GM18858 (cell line): ENCODE measurements around the gene CPD.

Experiments
- ATAC-seq: cut with Tn5 transposase; IDR thresholded peaks from one replicate; pipeline ENCODE4 v1.9.1; 2021; ENCODE audit not compliant: unreplicated experiment

CPD gene

DNA sequence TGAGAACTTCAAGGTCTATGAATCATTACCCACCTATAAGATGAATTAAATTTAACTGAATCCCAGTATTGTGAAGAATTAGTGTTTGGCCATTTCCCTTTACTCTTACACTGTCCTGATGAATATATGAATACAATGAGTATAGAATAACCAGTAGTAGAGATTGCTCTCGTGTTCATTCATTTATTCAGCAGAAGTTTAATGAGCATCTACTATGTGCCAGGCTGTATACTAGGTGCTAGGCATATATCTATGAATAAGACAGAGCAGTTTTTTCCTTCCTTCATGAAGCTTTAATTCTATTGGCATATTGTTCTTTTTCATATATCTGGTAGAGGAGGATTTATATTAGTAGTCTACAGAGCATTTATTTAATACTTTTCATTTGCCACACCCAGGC lies 104.4 kb downstream of the CPD start:
- no peak for ATAC-seq

DNA sequence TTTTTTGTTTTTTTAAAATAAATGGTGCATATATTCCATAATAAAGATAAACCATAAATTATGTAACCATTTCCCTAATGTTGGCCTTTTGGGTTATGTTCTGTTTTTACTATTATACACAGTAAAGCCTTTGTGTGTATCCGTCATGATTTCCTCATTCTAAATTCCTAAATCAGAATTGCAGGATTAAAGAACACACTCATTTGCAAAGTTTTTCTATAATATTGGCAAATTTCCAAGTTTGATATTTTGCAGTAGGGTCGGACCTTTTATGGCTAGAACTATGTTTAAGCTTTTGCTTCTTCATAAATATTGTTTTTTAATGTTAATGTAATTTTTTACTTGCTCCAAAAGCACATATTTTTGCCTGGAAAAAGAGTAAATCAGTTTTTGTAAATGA lies 115.1 kb downstream of the CPD start:
- ATAC-seq: no peak

DNA sequence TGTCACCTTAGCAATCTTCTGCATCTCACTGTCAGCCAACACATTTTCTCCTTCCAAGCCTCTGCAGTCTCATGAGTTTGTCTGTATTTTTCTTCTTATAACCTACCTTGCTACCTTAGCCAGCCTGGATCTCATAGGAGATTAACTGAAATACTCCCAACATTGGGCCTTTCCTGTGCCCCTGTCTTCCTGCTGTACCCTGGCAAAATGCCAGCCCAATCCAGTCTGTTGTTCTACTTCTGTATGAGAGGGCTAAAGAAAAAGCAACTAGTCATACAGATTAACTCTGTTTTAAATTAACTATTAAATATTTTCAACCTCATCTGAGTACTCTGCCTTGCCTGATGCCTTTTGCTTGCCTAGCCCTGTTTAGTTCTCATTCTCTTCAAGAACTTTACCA lies 116.9 kb downstream of the CPD start:
- ATAC-seq: no peak

DNA sequence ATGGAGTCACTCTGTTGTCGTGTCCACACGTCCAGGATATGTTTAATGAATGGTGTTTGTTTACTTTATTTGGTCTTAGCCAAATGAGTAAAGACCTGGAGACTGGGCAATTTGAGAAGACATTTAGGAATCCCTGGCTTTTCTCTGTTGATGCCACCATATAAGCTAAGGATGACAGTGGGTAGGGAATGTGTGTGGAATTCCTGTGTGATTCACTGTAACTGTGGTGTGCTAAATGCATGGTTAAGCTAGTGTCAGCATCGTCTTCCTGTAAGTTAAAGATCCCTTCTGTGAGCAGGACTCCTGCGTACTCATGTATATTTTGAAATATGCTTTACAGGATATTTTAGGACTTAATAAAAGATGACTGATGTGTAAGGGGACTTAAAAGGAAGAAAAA lies 124.8 kb downstream of the CPD start:
- ATAC-seq: no peak

DNA sequence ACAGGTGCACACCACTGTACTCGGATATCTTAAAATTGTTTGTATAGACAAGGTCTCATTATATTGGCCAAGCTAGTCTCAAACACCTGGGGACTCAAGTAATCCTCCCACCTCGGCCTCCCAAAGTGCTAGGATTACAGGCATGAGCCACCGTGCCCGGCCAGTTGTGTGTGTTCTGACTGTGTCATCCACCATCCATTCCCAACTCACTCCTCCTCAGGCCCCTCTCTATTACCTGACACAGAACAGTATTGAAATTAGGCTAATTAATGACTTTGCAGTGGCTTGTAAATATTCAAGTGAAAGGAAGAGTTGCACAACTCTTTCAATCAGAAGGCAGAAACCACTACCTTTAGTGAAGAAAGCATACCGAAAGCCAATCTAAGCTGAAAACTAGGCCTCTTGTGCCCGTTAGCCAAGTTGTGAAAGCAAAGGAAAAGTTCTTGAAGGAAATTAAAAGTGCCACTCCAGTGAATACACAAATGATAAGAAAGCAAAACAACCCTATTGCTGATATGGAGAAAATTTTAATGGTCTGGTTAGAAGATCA lies 127.2 kb downstream of the CPD start:
- no peak for ATAC-seq

DNA sequence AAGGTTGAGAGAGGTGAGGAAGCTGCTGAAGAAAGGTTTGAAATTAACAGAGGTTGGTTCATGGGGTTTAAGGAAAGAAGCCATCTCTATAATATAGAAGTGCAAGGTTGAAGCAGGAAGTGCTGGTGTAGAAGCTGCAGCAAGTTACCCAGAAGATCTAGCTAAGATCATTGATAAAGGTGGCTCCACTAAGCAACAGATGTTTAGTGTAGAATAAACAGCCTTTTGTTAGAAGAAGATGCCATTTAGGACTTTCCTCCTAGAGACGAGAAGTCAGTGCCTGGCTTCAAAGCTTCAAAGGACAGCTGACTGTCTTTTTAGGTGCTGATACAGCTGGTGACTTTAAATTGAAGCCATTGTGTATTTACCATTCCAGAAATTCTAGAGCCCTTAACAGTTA lies 127.8 kb downstream of the CPD start:
- no peak for ATAC-seq

DNA sequence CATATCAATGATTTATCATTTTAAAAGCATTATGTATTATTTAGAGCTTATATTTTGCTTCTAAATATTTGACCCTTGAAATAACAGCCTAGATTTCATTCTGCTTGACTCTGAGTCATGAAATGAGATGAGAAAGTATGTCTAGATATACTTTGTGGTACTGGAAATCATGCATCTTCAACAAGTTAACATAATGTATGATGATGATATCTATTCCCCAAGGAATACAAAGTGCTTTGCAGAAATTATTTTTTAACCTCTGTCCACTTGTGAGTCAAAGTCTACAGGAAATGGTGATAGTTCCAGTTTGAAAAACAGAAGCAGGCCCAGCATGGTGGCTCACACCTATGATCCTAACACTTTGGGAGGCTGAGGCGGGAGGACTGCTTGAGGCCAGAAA lies 134.6 kb downstream of the CPD start:
- no peak for ATAC-seq

DNA sequence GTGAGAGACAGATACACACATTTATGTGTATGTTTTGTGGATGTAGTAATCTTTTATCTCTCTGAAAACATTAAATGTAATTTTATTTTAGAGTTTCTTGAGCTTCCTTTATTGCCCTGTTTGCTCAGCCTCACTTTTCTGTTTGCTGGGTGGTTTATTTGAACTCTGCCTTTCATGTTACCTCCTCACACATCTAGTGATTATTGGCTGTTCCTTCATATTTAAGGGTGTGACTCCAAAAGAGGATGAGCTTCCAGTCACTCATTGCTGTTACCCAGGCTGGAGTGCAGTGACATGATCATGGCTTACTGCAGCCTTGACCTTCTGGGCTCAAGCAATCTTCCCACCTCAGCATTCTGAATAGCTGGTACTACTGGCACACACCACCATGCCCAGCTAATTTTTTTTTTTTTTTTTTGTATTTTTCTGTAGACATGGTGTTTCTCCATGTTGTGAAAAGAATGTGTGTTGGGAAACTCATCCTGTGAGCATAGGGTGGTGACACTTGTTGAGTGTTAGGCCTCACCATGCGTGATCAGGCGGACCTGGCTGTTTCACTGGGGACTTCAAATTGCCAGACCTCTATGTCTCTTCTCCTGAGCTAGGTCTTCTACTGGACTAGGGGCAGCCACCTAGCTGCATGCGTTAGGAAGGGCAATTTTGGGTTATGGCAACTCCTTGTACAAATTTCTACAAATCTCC lies 136.3 kb downstream of the CPD start:
- no peak for ATAC-seq

DNA sequence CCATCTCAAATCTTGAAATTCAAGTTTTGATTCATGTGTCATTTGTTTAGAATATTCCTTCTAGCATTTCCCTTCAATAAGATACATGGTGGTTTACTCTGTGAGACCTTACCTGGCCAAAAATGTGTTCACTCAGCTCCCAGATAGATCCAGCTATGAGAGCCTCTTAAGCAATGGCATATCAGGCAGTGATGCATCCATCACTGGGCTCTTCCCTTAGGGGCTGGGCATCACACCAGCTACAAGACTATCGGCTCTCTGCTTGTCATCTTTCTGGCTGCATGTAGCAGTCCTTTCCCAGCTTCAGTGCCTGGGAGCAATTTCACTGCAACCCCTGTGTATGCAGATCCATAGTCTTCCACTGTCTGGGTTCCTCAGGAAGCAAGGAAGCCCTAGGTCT lies 139.1 kb downstream of the CPD start:
- no peak for ATAC-seq

DNA sequence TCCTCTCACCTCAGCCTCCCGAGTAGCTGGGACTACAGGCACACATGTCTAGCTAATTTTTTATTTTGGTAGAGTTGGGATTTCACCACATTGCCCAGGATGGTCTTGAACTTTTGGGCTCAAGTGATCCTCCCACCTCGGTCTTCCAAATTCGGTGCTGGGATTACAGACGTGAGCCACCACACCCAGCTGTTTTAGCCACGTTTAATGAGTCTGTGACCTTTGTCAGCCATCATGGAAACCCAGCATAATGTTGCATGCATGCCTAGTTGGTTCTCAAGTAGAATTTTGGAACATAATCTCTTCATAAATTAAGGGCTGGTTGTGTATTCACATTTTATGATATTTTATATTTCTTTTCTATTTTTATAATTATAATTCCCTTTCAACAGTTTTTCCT lies 140.4 kb downstream of the CPD start:
- ATAC-seq: no peak
